Measurements from ENCODE around the gene ORM2. TPM values are rescaled to one million over a fixed set of nuclear protein-coding genes. Genes with fewer than 3 reads are reported as not detected.

The ORM2 gene
- total and polyA plus RNA-seq, 2 of the 13 experiments (the other 11 are each of a cell fraction or from before 2014, with no cell fraction given) = 565 to 824 TPM

DNA sequence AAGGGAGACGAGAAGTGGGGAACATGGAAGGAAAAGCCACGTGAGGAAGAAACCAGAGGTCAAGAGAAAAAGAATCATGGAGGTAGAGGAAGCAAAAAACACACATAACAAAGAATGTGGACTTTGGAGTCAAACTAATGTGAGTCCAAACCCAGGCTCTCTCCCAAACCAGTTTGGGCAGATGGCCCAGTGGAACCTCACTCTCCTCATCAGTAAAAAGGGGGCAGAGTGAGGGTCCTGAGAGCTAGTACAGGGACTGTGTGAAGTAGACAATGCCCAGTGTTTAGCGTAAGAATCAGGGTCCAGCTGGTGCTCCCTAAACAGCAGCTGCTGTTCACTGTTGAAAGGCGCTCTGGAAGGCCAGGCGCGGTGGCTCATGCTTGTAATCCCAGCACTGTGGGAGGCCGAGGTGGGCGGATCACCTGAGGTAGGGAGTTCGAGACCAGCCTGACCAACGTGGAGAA is 1.3 kb upstream of the ORM2 start (continued):
- TF ChIP-seq ZGPAT (CRISPR knock-in tag; IDR thresholded peaks at IDR 0.05) (0 out of 2 replicates have a peak, but pooled peaks have one; percentile 13), IRF2 (CRISPR knock-in tag; IDR thresholded peaks at IDR 0.05) (peak; percentile 51; the same call in 1 of the 2 replicates), TBX2 (CRISPR knock-in tag; IDR thresholded peaks at IDR 0.05; ENCODE audit: borderline replicate concordance) (peak; percentile 22; the same call in 1 of the 2 replicates), ZNF547 (CRISPR knock-in tag; IDR thresholded peaks at IDR 0.05) (0 out of 2 replicates have a peak, but pooled peaks have one; percentile 34), ZNF687 (CRISPR knock-in tag; IDR thresholded peaks at IDR 0.05) (peak; percentile 58), NR2F2 (IDR thresholded peaks at IDR 0.05; ENCODE audit: borderline replicate concordance, low read depth) (peak; percentile 8; the same call in 1 of the 2 replicates), ZBED4 (CRISPR knock-in tag; IDR thresholded peaks at IDR 0.05; ENCODE audit: borderline replicate concordance) (0 out of 2 replicates have a peak, but pooled peaks have one; percentile 60), ZNF644 (CRISPR knock-in tag; IDR thresholded peaks at IDR 0.05; ENCODE audit: low read depth) (peak; percentile 86), TEAD3 (CRISPR knock-in tag; optimal IDR thresholded peaks at IDR 0.05; ENCODE audit: borderline replicate concordance) (peak; percentile 63), NKX3-1 (CRISPR knock-in tag; IDR thresholded peaks at IDR 0.05) (0 out of 2 replicates have a peak, but pooled peaks have one; percentile 45), RAD21 (CRISPR knock-in tag; IDR thresholded peaks at IDR 0.05) (peak; percentile 43; the same call in 1 of the 2 replicates), GATAD2A (CRISPR knock-in tag; IDR thresholded peaks at IDR 0.05) (0 out of 2 replicates have a peak, but pooled peaks have one; percentile 49), TAF1 (CRISPR knock-in tag; IDR thresholded peaks at IDR 0.05) (0 out of 2 replicates have a peak, but pooled peaks have one; percentile 22)
- TF ChIP-seq, protein P1, sequence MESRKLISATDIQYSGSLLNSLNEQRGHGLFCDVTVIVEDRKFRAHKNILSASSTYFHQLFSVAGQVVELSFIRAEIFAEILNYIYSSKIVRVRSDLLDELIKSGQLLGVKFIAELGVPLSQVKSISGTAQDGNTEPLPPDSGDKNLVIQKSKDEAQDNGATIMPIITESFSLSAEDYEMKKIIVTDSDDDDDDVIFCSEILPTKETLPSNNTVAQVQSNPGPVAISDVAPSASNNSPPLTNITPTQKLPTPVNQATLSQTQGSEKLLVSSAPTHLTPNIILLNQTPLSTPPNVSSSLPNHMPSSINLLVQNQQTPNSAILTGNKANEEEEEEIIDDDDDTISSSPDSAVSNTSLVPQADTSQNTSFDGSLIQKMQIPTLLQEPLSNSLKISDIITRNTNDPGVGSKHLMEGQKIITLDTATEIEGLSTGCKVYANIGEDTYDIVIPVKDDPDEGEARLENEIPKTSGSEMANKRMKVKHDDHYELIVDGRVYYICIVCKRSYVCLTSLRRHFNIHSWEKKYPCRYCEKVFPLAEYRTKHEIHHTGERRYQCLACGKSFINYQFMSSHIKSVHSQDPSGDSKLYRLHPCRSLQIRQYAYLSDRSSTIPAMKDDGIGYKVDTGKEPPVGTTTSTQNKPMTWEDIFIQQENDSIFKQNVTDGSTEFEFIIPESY (CRISPR knock-in tag; IDR thresholded peaks at IDR 0.05) = peak; percentile 96

All from HepG2 (cell line).